HG03045 (cell line): ENCODE data around the gene NSD2.
"Not testable (repeated sequence)": the region's sequence is repeated elsewhere in the genome, so short reads cannot be mapped to it uniquely, and the experiment has no call there.

Source experiments
- ATAC-seq: cut with Tn5 transposase; IDR thresholded peaks from one replicate; pipeline ENCODE4 v1.9.1; 2021; ENCODE audit warnings: mild to moderate bottlenecking, moderate library complexity; ENCODE audit not compliant: unreplicated experiment

The NSD2 gene

GRCh38 chr4:1841887-1842210, 29.3 kb upstream of the NSD2 start:
- no peak for ATAC-seq

- no peak for ATAC-seq
Measured at GRCh38 chr4:1842339-1842895, 28.8 kb upstream of the NSD2 start.

- no peak for ATAC-seq
Measured at GRCh38 chr4:1842993-1843448, 28.2 kb upstream of the NSD2 start.

GRCh38 chr4:1843852-1844251, 27.3 kb upstream of the NSD2 start:
- ATAC-seq, result no peak

GRCh38 chr4:1844618-1845017, 26.6 kb upstream of the NSD2 start:
- not testable (repeated sequence) for ATAC-seq

GRCh38 chr4:1846580-1846979, 24.6 kb upstream of the NSD2 start:
- ATAC-seq, result no peak

DNA sequence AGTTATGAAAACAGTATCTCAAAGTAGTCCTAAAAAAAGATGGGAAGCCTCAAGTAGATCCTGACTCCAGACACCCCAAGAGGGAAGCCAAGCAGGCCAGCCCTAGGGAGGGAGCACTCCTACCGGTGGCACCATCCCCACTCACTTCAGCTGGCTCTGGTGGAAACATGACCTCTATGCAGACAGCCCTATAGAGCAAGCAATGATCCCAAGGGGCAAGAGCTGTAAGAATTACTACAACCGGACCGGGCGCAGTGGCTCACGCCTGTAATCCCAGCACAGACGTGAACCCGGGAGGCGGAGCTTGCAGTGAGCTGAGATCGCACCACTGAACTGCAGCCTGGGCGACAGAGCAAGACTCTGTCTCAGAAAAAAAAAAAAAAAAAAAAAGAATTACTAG, 20.9 kb upstream of the NSD2 start:
- ATAC-seq, result no peak

DNA sequence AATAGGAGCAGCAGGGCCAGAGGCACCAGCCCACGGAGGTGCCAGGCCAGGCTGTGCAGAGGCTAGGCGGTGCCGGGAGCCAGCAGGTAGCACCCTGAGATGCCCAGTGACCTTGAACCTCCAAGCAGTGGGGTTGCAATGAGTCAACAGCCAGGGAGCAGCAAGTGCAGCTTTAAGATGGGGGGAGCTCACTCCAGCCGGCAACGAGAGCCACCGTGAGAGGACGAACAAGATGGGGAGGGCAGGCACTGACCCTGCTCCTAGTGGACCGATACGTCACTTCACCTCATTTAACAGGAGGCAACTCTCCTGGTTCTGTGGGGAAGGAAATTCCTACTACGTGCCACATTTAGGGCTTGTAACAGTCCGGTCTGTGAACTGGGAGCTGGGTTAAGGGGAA, 20.0 kb upstream of the NSD2 start:
- ATAC-seq, result no peak

GRCh38 chr4:1851575-1852410, 19.4 kb upstream of the NSD2 start:
- ATAC-seq, result no peak

- no peak for ATAC-seq
Measured at GRCh38 chr4:1852904-1853623, 18.1 kb upstream of the NSD2 start.

DNA sequence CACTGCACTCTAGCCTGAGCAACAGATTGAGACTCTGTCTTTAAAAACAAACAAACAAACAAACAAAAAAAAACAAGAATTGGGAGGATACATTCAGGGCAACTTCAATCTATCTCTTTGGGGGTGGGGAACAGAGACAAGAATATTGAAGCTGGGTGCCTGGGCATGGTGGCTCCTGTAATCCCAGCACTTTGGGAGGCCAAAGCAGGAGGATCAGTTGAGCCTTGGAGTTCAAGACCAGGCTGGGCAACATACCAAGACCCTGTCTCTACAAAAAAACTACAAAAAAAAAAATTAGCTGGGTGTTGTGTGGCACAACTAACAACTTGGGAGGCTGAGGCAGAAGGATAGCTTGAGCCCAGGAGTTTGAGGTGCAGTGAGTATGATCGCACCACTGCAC, 16.4 kb upstream of the NSD2 start:
- no peak for ATAC-seq

GRCh38 chr4:1855333-1856070, 15.7 kb upstream of the NSD2 start:
- ATAC-seq, result peak; percentile 4

DNA sequence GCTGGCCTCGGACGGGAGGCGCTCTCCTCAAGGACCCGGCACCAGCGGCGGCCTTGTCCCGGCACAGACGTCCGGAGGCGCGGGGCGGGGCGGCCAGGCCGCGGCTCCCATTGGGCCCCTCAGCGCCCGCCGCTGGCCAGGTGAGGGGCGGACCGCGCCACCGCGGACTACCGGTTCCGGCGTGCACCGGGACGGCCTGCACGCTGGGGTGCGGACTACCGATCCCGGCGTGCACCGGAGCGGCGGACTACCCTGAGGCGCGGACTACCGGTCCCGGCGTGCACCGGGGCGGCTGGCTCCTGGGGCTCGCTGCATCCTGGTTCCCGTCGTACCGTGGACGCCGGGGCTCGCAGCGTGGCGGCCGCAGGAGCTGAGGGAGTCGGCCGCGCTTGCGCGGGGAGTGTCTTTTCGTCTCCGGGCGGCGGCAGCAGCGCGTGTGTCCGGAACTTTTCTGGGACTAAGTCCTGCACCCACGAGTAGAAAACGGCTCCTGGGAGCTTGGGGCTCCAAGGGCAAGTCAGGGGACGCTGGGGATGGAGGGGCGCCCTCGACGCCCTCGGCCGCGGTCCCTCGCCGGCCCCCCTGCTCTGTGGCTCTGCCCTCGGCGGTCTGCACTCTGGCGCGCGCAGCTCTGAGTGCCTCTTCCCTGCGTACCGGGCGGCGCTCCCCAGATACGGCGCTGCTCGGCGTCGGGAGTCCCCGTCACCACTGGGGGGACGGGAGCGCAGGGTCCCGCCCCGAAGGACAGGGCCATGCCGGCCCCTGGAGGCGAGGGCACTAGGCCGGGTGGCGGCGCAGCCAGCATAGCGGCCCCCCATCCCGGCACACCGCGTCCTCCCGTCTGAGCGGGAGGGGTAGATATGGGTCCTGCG, 14.9 kb upstream of the NSD2 start, which contains the start of gene LETM1:
TSS of gene LETM1 (minus strand) at position 86 of the 872 bp plus-strand sequence. CDS start 206 bp downstream, outside the sequence.
- ATAC-seq, result peak; percentile 84

DNA sequence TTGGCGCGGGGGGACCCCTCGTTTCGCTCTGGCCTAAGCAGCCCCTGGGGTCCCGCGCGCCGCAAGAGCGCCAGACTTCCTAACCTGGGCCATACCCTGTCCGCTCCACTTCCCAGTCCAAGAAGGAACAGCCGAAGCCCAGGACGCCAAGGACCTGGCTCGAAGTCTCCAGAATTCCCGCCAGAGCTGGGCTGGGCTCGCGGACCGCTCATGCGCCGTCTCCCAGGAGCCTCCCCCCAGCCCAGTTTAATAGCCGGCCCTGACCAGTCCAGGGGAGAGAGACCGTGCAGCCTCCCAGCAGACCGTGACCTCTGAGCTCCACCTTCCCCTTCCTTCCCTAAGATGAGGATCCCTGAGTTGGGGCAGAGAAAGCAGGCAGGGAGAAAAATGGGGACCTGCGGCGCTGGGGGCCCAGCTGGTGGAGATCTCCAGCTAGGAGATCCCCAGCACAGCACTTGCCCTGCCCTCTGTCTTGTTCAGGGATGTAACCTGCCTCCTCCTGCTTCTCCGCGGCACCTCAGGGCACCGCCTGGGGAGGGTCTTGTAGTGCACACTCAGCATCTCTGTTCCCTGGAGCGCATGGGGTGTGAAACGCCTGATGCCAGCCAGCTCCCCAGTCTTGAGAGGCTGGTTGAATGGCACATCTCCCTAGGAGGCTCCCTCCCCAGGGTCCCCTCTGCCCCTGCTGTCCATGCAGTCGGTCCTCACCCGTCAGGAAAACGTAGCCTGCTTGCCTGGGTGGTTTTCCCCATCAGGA, 14.1 kb upstream of the NSD2 start:
- ATAC-seq, result no peak

DNA sequence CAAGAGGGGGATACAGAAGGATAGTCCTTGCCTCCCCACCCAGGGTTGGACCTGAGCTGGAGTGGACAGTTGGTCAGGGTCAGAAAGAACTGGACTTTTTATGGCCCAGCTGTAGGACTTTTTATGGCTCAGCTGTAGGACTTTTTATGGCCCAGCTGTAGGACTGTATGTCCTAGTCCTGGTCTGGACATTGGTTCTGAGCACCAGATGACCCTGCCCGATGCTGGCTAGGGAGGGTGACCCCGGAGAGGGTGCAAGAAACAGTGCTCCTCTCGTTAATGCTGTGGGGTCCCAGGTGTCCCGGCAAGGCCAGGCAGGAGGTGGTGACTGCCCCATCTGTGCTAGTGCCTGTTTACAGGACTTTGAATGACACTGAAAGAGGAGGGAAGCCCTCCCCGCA, 13.3 kb upstream of the NSD2 start:
- ATAC-seq, result no peak

DNA sequence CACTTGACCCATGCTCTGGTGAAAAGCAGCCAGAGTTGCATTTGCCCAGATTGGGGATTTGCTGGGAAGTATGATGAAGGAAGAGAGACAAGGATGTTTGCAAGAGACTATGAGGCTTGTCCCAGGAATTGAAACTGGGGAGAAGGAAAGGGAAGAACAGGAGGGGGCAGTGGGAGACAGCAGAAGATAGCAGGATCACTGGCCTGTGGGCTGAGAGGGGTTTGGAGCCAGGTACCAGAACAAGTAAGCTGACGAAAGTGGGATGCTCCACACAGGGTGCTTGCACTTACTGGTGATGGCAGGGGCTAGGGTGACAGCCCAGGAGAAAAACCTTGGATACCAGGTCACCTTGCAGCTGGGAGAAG, 11.8 kb upstream of the NSD2 start:
- ATAC-seq, result no peak

- ATAC-seq, result no peak
Measured at GRCh38 chr4:1862055-1862911, 8.9 kb upstream of the NSD2 start.

DNA sequence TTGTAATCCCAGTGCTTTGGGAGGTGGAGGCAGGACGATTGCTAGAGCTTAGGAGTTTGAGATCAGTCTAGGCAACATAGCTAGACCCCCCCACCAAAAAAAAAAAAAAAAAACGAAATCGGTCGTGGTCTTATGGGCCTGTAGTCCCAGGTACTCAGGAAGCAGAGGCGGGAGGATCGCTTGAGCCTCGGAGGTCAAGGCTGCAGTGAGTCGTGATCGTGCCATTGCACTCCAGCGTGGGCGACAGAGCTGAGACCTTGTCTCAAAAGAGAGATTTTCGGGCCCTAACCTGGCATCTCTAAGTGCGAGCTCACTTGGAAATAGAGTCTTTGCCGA, 8.3 kb upstream of the NSD2 start:
- ATAC-seq, result no peak
